Measurements from ENCODE around the gene NUP210L. TPM values are rescaled to one million over a fixed set of nuclear protein-coding genes. Genes with fewer than 3 reads are reported as not detected.

NUP210L gene
- total RNA-seq, 1 experiment from 2014 or later, result 0.10 TPM

DNA sequence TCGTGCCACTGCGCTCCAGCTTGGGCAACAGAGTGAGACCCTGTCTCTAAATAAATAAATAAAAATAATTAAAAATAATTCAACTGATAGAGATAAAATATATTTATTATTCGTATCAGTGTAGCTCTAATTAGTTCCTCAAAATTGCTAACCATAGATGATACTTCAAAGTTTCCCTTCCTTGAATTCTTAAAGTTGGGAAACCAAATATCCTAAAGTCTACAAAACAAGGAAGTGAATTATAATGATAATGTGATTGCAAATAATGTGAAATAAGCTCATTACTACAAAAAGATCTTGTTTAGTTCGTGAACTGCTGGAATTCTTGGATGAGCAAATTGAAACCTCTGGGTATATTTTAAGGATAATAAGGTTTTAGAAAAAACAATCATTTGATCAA lies 60.5 kb downstream of the NUP210L start:
- intact Hi-C loops (cut with micrococcal nuclease), result no loop called here
- ATAC-seq (no peak), DNase-seq (ENCODE audit: low read depth, low spot score) (no peak)
- Histone ChIP-seq H3K4me1 (ENCODE audit: control insufficient read depth in 1 of 2, insufficient read depth in 2 of 2, low read length in 2 of 2) (peaks cover 2 to 8% of the 10 kb centered on the region in 2 experiments; a peak in 2 of 4 replicates), H3K4me2 (ENCODE audit: low read length) (no peak overlapping the region), H3K27ac (ENCODE audit: low read depth, low read length) (no peak overlapping the region), H2AFZ (ENCODE audit: low read depth, low read length, poor library complexity, severe bottlenecking) (no peak overlapping the region), H3K9me3 (ENCODE audit: control insufficient read depth in 1 of 2, insufficient read depth in 1 of 2, low read depth in 1 of 2, low read length in 2 of 2) (no peaks in the 10 kb centered on the region), H4K20me1 (ENCODE audit: insufficient read depth) (no peaks in the 10 kb centered on the region), H3K79me2 (ENCODE audit: insufficient read depth, low read length) (no peaks in the 10 kb centered on the region), H3K9ac (ENCODE audit: low read length) (no peak overlapping the region), H3K4me3 (replicated peaks in 1 of 2; ENCODE audit: low read depth in 1 of 2, low read length in 2 of 2) (no peak overlapping the region), H3K9me2 (ENCODE audit: insufficient read depth) (no peaks in the 10 kb centered on the region), H3K27me3 (ENCODE audit: insufficient read depth, low read length) (no peaks in the 10 kb centered on the region), H3K36me3 (ENCODE audit: control insufficient read depth in 1 of 2, insufficient read depth in 2 of 2, low read length in 2 of 2) (no peaks in the 10 kb centered on the region)
- BruUV-seq (replicated peaks), result no TSS peak
- RAD21 ChIA-PET (ENCODE audit: low non-redundant PET in 1 of 2, low total read pairs in 2 of 2, uncharacterized antibody in 2 of 2, unreplicated experiment in 2 of 2), result no interaction called here
- CTCF ChIA-PET, result interaction anchor here (1.9 kb wide), 1 partner anchor 10 kb away, joined by 8 read pairs; no protein-coding TSS in a partner anchor
- TF ChIP-seq TCF7L2 (IDR thresholded peaks at IDR 0.05; ENCODE audit: borderline replicate concordance, extremely low read depth, insufficient read depth, insufficient read length) (no peak), YY1 (IDR thresholded peaks at IDR 0.05; ENCODE audit: extremely low read depth, insufficient replicate concordance, low read depth, low read length) (no peak), SRF (IDR thresholded peaks at IDR 0.05; ENCODE audit: low read depth) (no peak), SP1 (IDR thresholded peaks at IDR 0.05; ENCODE audit: low read depth) (no peak), ATF3 (IDR thresholded peaks at IDR 0.05) (no peak), FOSL1 (IDR thresholded peaks at IDR 0.05; ENCODE audit: low read depth) (no peak), SIN3A (IDR thresholded peaks at IDR 0.05; ENCODE audit: low read depth) (no peak), EGR1 (IDR thresholded peaks at IDR 0.05; ENCODE audit: low read depth) (no peak), CTCF (IDR thresholded peaks at IDR 0.05 in 2 of 3, conservative IDR thresholded peaks at IDR 0.05 in 1 of 3; ENCODE audit: borderline replicate concordance in 1 of 3, insufficient read depth in 1 of 3, low read depth in 2 of 3, low read length in 2 of 3) (no peak), ZNF274 (IDR thresholded peaks at IDR 0.05; ENCODE audit: low read depth, low read length) (no peak), POLR2A (IDR thresholded peaks at IDR 0.05; ENCODE audit: borderline replicate concordance, extremely low read depth, insufficient read depth, insufficient read length) (no peak), JUND (IDR thresholded peaks at IDR 0.05) (no peak), EZH2 (IDR thresholded peaks at IDR 0.05) (no peak), RAD21 (IDR thresholded peaks at IDR 0.05; ENCODE audit: low read depth) (no peak), REST (IDR thresholded peaks at IDR 0.05; ENCODE audit: low read depth) (no peak), ZFX (IDR thresholded peaks at IDR 0.05) (no peak), EZH2phosphoT487 (IDR thresholded peaks at IDR 0.05; ENCODE audit: borderline replicate concordance) (no peak)
- POLR2A ChIA-PET, result no interaction called here
